ENCODE data around the gene SMIM28.

SMIM28 gene

DNA sequence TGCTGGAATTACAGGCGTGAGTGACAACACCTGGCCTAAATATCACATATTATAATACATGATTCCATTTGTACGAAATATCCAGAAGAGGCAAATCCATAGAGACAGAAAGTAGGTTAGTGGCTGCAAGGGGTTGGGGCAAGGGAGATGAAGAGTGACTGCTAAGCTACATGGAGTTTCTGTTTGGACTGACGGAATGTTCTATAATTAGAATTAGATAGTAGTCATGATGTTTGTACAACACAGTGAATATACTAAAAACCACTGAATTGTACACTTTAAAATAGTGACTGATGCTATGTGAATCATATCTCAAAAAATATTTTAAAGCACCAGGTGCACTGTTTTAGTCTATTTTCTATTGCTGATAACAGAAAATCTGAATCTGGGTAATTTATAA lies 22.6 kb downstream of the SMIM28 start:
- no peak overlapping the region for H4K5ac ChIP-seq (ENCODE audit: low read length)
- peaks cover 8% of the 10 kb centered on the region for H3K79me2 ChIP-seq (ENCODE audit: control insufficient read depth, insufficient read depth, low read length)
- no peak overlapping the region for H2BK5ac ChIP-seq (ENCODE audit: low read length)
- no peak overlapping the region for H3K4ac ChIP-seq (ENCODE audit: low read depth, low read length)
- H3K36me3 ChIP-seq (ENCODE audit: control insufficient read depth, insufficient read depth, low read length) = no peaks in the 10 kb centered on the region
- H3K79me1 ChIP-seq (ENCODE audit: low read length) = no peaks in the 10 kb centered on the region
- H3K4me2 ChIP-seq (ENCODE audit: low read length) = no peak overlapping the region
- H2BK15ac ChIP-seq (replicated peaks; ENCODE audit: low read depth) = no peak overlapping the region
- H2BK120ac ChIP-seq (ENCODE audit: low read depth, low read length) = no peak overlapping the region
- H4K8ac ChIP-seq (ENCODE audit: low read depth, low read length) = no peak overlapping the region
- no peak overlapping the region for H3K18ac ChIP-seq (ENCODE audit: low read length)
- H3K27me3 ChIP-seq (ENCODE audit: insufficient read depth, low read length, poor library complexity) = no peaks in the 10 kb centered on the region
- H2AK5ac ChIP-seq (ENCODE audit: low read length) = no peak overlapping the region
- H3K4me3 ChIP-seq (ENCODE audit: low read length) = no peak overlapping the region
- H3K4me1 ChIP-seq (ENCODE audit: control insufficient read depth, low read depth, low read length) = peaks cover 2% of the 10 kb centered on the region
- no CpG with 5 or more reads among the region's 3 CpGs for WGBS (ENCODE audit: extremely low coverage, insufficient coverage, low lambda C conversion rate)
- no peak for DNase-seq
- no peak overlapping the region for H3K56ac ChIP-seq (ENCODE audit: low read length)
- H3K23ac ChIP-seq (ENCODE audit: low read length) = no peak overlapping the region
- H3K27ac ChIP-seq (ENCODE audit: low read depth, low read length) = no peak overlapping the region
- H3K9ac ChIP-seq (ENCODE audit: low read length) = no peak overlapping the region

DNA sequence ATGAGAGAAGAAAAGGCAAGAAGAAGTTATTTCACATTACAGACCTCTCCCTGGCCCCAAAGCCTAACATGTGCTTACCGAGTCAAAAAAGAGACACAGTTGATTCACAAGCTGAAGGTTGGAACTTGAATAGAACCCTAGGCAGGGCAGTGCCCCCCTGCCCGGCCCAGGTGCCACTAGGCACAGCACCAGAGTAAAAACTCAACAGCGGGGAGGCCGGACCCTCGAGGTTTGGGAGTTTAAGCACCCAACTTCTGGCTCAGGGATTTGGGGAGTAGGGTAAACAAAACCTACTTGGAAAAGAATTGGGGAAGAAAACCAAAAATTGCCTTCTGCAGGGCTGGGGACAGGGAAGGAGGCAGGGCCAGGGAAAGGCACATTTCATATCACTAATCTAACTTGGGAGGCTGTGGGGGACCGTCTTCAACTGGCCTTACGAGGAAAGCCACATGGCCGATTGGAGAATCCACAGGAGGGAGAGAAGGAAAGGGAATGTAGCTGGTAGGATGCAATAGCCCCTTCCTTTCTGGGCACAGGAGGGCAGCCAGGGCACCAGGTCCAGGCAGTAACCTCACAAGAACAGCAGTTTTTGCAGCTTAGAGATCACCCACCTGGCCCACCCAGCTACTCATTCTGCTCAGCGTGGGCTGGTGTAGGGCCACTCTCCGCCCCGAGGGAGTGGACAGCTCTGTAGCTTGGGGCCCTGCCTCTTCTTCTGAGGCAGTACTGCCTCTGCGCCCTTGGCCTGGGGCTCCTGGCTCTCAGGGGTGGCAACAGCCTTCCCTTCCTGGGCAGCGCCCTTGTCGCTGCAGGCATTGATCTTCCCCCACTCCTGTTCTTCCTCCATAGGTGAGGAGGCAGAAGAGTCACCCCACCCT lies 24.5 kb downstream of the SMIM28 start:
- DNase-seq = no peak
- Histone ChIP-seq H3K23ac (ENCODE audit: low read length) (no peak overlapping the region), H3K79me1 (ENCODE audit: low read length) (no peaks in the 10 kb centered on the region), H4K8ac (ENCODE audit: low read depth, low read length) (no peak overlapping the region), H3K79me2 (ENCODE audit: control insufficient read depth, insufficient read depth, low read length) (peaks cover 9% of the 10 kb centered on the region), H2AK5ac (ENCODE audit: low read length) (peak overlapping the region; percentile 40), H3K9ac (ENCODE audit: low read length) (no peak overlapping the region), H2BK15ac (replicated peaks; ENCODE audit: low read depth) (no peak overlapping the region), H4K5ac (ENCODE audit: low read length) (no peak overlapping the region), H3K18ac (ENCODE audit: low read length) (peak overlapping the region; percentile 52), H3K27me3 (ENCODE audit: insufficient read depth, low read length, poor library complexity) (no peaks in the 10 kb centered on the region), H3K36me3 (ENCODE audit: control insufficient read depth, insufficient read depth, low read length) (no peaks in the 10 kb centered on the region), H3K56ac (ENCODE audit: low read length) (peak overlapping the region; percentile 45), H2BK120ac (ENCODE audit: low read depth, low read length) (no peak overlapping the region), H3K4me3 (ENCODE audit: low read length) (no peak overlapping the region), H3K4ac (ENCODE audit: low read depth, low read length) (peak overlapping the region; percentile 97), H2BK5ac (ENCODE audit: low read length) (no peak overlapping the region), H3K4me1 (ENCODE audit: control insufficient read depth, low read depth, low read length) (peaks cover 2% of the 10 kb centered on the region), H3K27ac (ENCODE audit: low read depth, low read length) (no peak overlapping the region), H3K4me2 (ENCODE audit: low read length) (no peak overlapping the region)
- WGBS (ENCODE audit: extremely low coverage, insufficient coverage, low lambda C conversion rate) = no CpG with 5 or more reads among the region's 14 CpGs

DNA sequence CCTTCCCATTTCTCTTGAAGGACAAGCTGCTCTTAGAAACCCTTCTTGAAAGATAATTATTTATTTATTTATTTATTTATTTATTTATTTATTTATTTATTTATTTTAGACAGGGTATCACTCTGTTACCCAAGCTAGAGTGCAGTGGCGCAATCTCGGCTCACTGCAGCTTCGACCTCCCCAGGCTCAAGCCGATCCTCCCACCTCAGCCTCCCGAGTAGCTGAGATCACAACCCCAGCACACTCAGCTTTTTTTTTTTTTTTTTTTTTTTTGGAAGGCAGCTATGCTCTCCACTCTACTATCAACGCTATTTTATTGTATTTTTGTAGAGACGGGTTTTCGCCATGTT lies 25.1 kb downstream of the SMIM28 start:
- H4K8ac ChIP-seq (ENCODE audit: low read depth, low read length) = no peak overlapping the region
- H3K4me1 ChIP-seq (ENCODE audit: control insufficient read depth, low read depth, low read length) = peaks cover 2% of the 10 kb centered on the region
- no peak overlapping the region for H3K23ac ChIP-seq (ENCODE audit: low read length)
- H3K27me3 ChIP-seq (ENCODE audit: insufficient read depth, low read length, poor library complexity) = no peaks in the 10 kb centered on the region
- H3K79me1 ChIP-seq (ENCODE audit: low read length) = peaks cover 1% of the 10 kb centered on the region
- H3K36me3 ChIP-seq (ENCODE audit: control insufficient read depth, insufficient read depth, low read length) = peaks cover 3% of the 10 kb centered on the region
- no peak overlapping the region for H3K27ac ChIP-seq (ENCODE audit: low read depth, low read length)
- DNase-seq = no peak
- WGBS (ENCODE audit: extremely low coverage, insufficient coverage, low lambda C conversion rate) = no CpG with 5 or more reads among the region's 8 CpGs
- no peak overlapping the region for H4K5ac ChIP-seq (ENCODE audit: low read length)
- H3K4me3 ChIP-seq (ENCODE audit: low read length) = no peak overlapping the region
- no peak overlapping the region for H2BK15ac ChIP-seq (replicated peaks; ENCODE audit: low read depth)
- no peak overlapping the region for H3K4me2 ChIP-seq (ENCODE audit: low read length)
- H3K9ac ChIP-seq (ENCODE audit: low read length) = no peak overlapping the region
- no peak overlapping the region for H3K18ac ChIP-seq (ENCODE audit: low read length)
- H3K79me2 ChIP-seq (ENCODE audit: control insufficient read depth, insufficient read depth, low read length) = peaks cover 11% of the 10 kb centered on the region
- no peak overlapping the region for H2AK5ac ChIP-seq (ENCODE audit: low read length)
- no peak overlapping the region for H3K56ac ChIP-seq (ENCODE audit: low read length)
- no peak overlapping the region for H3K4ac ChIP-seq (ENCODE audit: low read depth, low read length)
- H2BK5ac ChIP-seq (ENCODE audit: low read length) = no peak overlapping the region
- no peak overlapping the region for H2BK120ac ChIP-seq (ENCODE audit: low read depth, low read length)

DNA sequence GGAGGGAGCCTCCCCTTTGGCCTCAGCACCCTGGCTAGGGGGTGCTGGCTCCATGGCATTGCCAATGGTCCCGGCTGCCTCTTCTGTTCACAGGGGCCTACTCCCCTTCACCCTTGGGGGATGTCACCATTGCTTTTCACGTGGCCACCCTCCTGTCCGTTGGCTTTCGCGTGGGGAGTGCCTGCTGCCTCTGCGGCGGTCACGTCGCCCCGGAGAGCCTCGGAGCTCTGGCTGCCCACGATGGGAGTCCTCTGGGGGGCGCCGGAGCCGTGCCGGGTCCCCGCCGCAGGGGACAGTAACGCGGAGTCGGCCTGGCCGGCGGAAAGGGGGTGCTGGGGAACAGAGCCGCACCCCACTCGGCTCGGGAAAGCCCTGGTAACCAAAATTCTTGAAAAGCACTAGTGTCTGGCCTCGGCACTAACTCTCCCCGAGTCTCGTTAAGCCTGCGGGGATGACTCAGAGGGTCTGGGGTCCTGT lies 25.7 kb downstream of the SMIM28 start:
- peak; percentile 53 for DNase-seq
- peaks cover 6% of the 10 kb centered on the region for H3K36me3 ChIP-seq (ENCODE audit: control insufficient read depth, insufficient read depth, low read length)
- H2BK5ac ChIP-seq (ENCODE audit: low read length) = peak overlapping the region; percentile 71
- peaks cover 11% of the 10 kb centered on the region for H3K79me2 ChIP-seq (ENCODE audit: control insufficient read depth, insufficient read depth, low read length)
- H3K18ac ChIP-seq (ENCODE audit: low read length) = peak overlapping the region; percentile 46
- no peak overlapping the region for H4K5ac ChIP-seq (ENCODE audit: low read length)
- no peak overlapping the region for H2AK5ac ChIP-seq (ENCODE audit: low read length)
- no peak overlapping the region for H2BK15ac ChIP-seq (replicated peaks; ENCODE audit: low read depth)
- peak overlapping the region; percentile 53 for H3K4me3 ChIP-seq (ENCODE audit: low read length)
- peak overlapping the region; percentile 94 for H3K56ac ChIP-seq (ENCODE audit: low read length)
- WGBS (ENCODE audit: extremely low coverage, insufficient coverage, low lambda C conversion rate) = no CpG with 5 or more reads among the region's 30 CpGs
- H3K4me2 ChIP-seq (ENCODE audit: low read length) = peak overlapping the region; percentile 61
- H4K8ac ChIP-seq (ENCODE audit: low read depth, low read length) = peak overlapping the region; percentile 68
- peaks cover 2% of the 10 kb centered on the region for H3K79me1 ChIP-seq (ENCODE audit: low read length)
- no peaks in the 10 kb centered on the region for H3K27me3 ChIP-seq (ENCODE audit: insufficient read depth, low read length, poor library complexity)
- H3K27ac ChIP-seq (ENCODE audit: low read depth, low read length) = peak overlapping the region; percentile 92
- H2BK120ac ChIP-seq (ENCODE audit: low read depth, low read length) = peak overlapping the region; percentile 63
- H3K4me1 ChIP-seq (ENCODE audit: control insufficient read depth, low read depth, low read length) = peaks cover 2% of the 10 kb centered on the region
- peak overlapping the region; percentile 48 for H3K23ac ChIP-seq (ENCODE audit: low read length)
- H3K9ac ChIP-seq (ENCODE audit: low read length) = peak overlapping the region; percentile 88
- H3K4ac ChIP-seq (ENCODE audit: low read depth, low read length) = peak overlapping the region; percentile 9

- Histone ChIP-seq H2AK5ac (ENCODE audit: low read length) (no peak within 1 kb of the TSS), H4K5ac (ENCODE audit: low read length) (no peak within 1 kb of the TSS), H3K23ac (ENCODE audit: low read length) (peak within 1 kb of the TSS; percentile 95), H4K8ac (ENCODE audit: low read depth, low read length) (peak within 1 kb of the TSS; percentile 68), H3K4me2 (ENCODE audit: low read length) (peak within 1 kb of the TSS; percentile 78), H3K4me1 (ENCODE audit: control insufficient read depth, low read depth, low read length) (peaks cover 2% of the 10 kb centered on the region), H3K4ac (ENCODE audit: low read depth, low read length) (peak within 1 kb of the TSS; percentile 94), H3K18ac (ENCODE audit: low read length) (peak within 1 kb of the TSS; percentile 97), H3K36me3 (ENCODE audit: control insufficient read depth, insufficient read depth, low read length) (peaks cover 7% of the 10 kb centered on the region), H2BK15ac (replicated peaks; ENCODE audit: low read depth) (no peak within 1 kb of the TSS), H3K9ac (ENCODE audit: low read length) (peak within 1 kb of the TSS; percentile 88), H3K27me3 (ENCODE audit: insufficient read depth, low read length, poor library complexity) (no peaks in the 10 kb centered on the region), H2BK5ac (ENCODE audit: low read length) (peak within 1 kb of the TSS; percentile 74), H2BK120ac (ENCODE audit: low read depth, low read length) (peak within 1 kb of the TSS; percentile 63), H3K56ac (ENCODE audit: low read length) (peak within 1 kb of the TSS; percentile 95), H3K27ac (ENCODE audit: low read depth, low read length) (peak within 1 kb of the TSS; percentile 92), H3K79me1 (ENCODE audit: low read length) (peaks cover 2% of the 10 kb centered on the region), H3K79me2 (ENCODE audit: control insufficient read depth, insufficient read depth, low read length) (peaks cover 11% of the 10 kb centered on the region), H3K4me3 (ENCODE audit: low read length) (peak within 1 kb of the TSS; percentile 62)
- peak; percentile 99 for DNase-seq
- WGBS (ENCODE audit: extremely low coverage, insufficient coverage, low lambda C conversion rate) = no CpG with 5 or more reads among the region's 92 CpGs
These were observed 26.3 kb downstream of the SMIM28 start, which contains the start of gene HEBP2 for GRCh38 chr6:138403801-138404665. TSS of gene HEBP2 (plus strand) at chr6:138404223. CDS start at chr6:138404496, 273 bp downstream.

Data from mesendoderm (in vitro differentiated cells).